Measurements from ENCODE around the gene CCDC30.
"Not testable (repeated sequence)": the region's sequence is repeated elsewhere in the genome, so short reads cannot be mapped to it uniquely, and the experiment has no call there.

CCDC30 gene

GRCh38 chr1:42657981-42658876 lies 195.1 kb downstream of the CCDC30 start, which contains the start of gene PPIH:
Gene PPIH, plus strand, starts transcription at chr1:42658423. Its CDS starts 24 bp downstream, at chr1:42658447.
- peak; percentile 89 for DNase-seq (ENCODE audit: low read depth)

GRCh38 chr1:42658877-42659337 lies 195.8 kb downstream of the CCDC30 start:
- no peak for DNase-seq (ENCODE audit: low read depth)

GRCh38 chr1:42660907-42661500 lies 197.9 kb downstream of the CCDC30 start:
- no peak for DNase-seq (ENCODE audit: low read depth)

- DNase-seq (ENCODE audit: low read depth), result no peak
Measured at GRCh38 chr1:42669936-42670335, 206.8 kb downstream of the CCDC30 start.

GRCh38 chr1:42670425-42670824 lies 207.3 kb downstream of the CCDC30 start:
- no peak for DNase-seq (ENCODE audit: low read depth)

GRCh38 chr1:42674214-42674613 lies 211.1 kb downstream of the CCDC30 start:
- no peak for DNase-seq (ENCODE audit: low read depth)

- DNase-seq (ENCODE audit: low read depth), result no peak
Measured at GRCh38 chr1:42674682-42675081, 211.6 kb downstream of the CCDC30 start.

GRCh38 chr1:42675467-42675866 lies 212.4 kb downstream of the CCDC30 start:
- DNase-seq (ENCODE audit: low read depth), result no peak

- DNase-seq (ENCODE audit: low read depth), result no peak
Measured at GRCh38 chr1:42676534-42677087, 213.5 kb downstream of the CCDC30 start.

GRCh38 chr1:42679364-42679983 lies 216.4 kb downstream of the CCDC30 start:
- no peak for DNase-seq (ENCODE audit: low read depth)

- DNase-seq (ENCODE audit: low read depth), result no peak
Measured at GRCh38 chr1:42680055-42680454, 217.0 kb downstream of the CCDC30 start.

GRCh38 chr1:42680921-42681683 lies 218.0 kb downstream of the CCDC30 start:
- DNase-seq (ENCODE audit: low read depth), result no peak

GRCh38 chr1:42681741-42682483 lies 218.8 kb downstream of the CCDC30 start, which contains the start of gene YBX1:
Gene YBX1, plus strand, starts transcription at chr1:42682418. Its CDS starts 148 bp downstream, at chr1:42682566.
- peak; percentile 91 for DNase-seq (ENCODE audit: low read depth)

- not testable (repeated sequence) for DNase-seq (ENCODE audit: low read depth)
Measured at GRCh38 chr1:42682484-42682738, 219.3 kb downstream of the CCDC30 start.

- DNase-seq (ENCODE audit: low read depth), result peak; percentile 40
Measured at GRCh38 chr1:42682739-42683531, 219.8 kb downstream of the CCDC30 start.

GRCh38 chr1:42684139-42684538 lies 221.1 kb downstream of the CCDC30 start:
- no peak for DNase-seq (ENCODE audit: low read depth)

- no peak for DNase-seq (ENCODE audit: low read depth)
Measured at GRCh38 chr1:42686418-42686817, 223.3 kb downstream of the CCDC30 start.

GRCh38 chr1:42689912-42690311 lies 226.8 kb downstream of the CCDC30 start:
- no peak for DNase-seq (ENCODE audit: low read depth)

- DNase-seq (ENCODE audit: low read depth), result no peak
Measured at GRCh38 chr1:42690477-42691156, 227.5 kb downstream of the CCDC30 start.

- DNase-seq (ENCODE audit: low read depth), result no peak
Measured at GRCh38 chr1:42691157-42691498, 228.0 kb downstream of the CCDC30 start.
